NCI-H1048 (cell line): ENCODE data around the gene NT5C2.
"Not testable (repeated sequence)": the region's sequence is repeated elsewhere in the genome, so short reads cannot be mapped to it uniquely, and the experiment has no call there.

ENCODE experiments used
- DNase-seq: peaks from one replicate; lab custom pipeline; 2025; lab: John Stamatoyannopoulos, UW

NT5C2 gene

GRCh38 chr10:103163766-103164403 lies 29.2 kb downstream of the NT5C2 start:
- not testable (repeated sequence) for DNase-seq

DNA sequence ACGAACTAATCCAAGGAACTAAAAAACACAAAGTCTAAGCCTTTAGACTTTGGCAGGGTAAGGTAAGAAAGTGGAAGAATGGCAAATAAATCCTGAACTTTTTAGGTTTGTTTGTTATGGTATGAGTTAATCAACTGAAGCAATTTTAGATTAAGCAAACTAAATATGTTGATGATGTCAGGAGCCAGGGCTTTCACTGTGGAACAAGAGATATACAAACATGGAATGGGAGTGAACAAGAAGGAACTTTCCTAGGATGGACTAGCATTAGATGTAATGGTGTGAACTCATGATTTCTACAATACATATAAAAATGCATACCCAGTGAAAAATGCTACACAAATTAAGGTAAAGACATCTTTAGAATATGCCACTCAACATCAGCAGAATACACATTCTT lies 35.8 kb downstream of the NT5C2 start:
- no peak for DNase-seq

- no peak for DNase-seq
Measured at GRCh38 chr10:103155471-103156085, 37.5 kb downstream of the NT5C2 start.

DNA sequence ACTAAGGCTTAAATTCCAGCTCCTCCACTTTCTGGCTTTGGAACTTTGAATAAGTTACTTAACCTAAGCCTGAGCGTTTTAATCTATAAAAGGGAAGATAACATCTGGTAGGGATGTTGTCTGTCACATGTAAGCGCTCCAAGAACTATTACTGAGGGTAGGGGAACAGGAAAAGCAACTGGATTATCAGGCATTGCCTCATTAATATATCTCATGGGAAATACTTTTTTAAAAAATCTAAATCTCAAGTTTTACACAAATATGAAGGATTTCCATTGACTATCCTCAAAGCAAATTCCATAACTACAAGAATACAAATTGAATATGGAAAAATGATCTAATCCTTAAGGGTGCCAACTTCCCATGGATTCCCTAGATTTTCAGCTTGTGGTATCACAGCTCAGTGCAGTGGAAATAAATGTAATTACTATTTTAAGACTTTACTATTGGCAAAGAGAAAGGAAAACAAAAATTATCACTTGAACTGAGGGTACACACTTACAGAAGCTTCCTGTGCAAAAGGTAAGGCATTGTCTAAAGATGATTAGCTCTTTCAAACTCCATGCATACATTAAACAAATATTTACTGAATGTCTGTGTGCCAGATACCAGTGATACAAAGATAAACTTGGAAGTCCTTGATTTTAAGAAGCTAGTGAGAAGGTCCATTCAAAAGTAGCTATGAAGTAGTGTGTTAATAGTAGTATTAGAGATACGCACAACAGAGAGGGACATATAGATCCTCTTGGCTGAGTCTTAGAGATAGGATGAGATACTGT lies 38.4 kb downstream of the NT5C2 start:
- DNase-seq, result no peak

GRCh38 chr10:103153302-103154197 lies 39.5 kb downstream of the NT5C2 start:
- DNase-seq, result no peak

DNA sequence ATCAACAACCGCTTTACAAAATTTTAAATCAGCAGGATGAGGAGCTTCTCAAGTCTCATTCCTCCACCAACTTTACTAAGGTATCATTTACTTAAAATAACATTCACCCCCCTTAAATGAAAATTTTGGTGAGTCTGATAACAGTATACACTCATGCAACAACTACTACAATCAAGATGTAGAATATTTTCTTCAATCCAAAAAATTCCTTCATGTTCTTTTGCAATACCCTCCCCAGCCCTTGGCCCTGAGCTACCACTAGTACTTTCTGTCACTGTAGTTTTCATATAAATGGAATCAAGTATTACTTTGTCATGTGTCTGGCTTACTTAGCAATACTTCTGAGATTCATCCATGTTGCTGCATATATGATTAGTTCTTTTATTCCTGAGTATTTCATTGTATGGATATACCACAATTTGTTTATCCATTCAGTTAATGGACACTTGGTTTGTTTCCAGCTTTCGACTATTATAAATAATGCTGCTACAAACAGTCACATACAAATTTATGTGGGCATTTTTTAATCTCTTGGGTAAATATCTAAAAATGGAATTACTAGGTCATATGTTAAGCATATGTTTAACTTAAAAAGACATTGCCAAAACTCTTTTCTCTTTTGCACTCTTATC lies 43.0 kb downstream of the NT5C2 start:
- no peak for DNase-seq

GRCh38 chr10:103147645-103148044 lies 45.4 kb downstream of the NT5C2 start:
- no peak for DNase-seq

- DNase-seq, result no peak
Measured at GRCh38 chr10:103145860-103146466, 47.1 kb downstream of the NT5C2 start.

- no peak for DNase-seq
Measured at GRCh38 chr10:103145046-103145445, 48.0 kb downstream of the NT5C2 start.

DNA sequence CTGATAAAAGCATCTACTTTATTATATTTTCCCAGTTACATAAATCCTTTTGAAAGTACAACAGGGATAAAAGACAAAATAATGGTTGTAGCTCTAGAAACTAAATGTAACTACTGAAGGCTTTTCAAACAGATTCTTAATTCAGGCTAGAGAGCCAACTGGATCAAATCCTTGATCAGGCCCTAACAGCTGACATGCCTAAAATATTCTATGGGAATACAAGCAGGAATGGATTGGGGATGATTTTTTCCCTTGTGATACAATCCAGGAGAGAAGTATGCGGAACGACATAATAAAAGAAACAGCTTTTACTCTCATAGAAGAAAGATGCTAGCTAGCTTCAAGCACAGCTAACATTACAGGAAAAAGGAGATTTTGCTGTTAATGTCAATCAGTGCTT lies 49.0 kb downstream of the NT5C2 start:
- no peak for DNase-seq

- not testable (repeated sequence) for DNase-seq
Measured at GRCh38 chr10:103143641-103144040, 49.4 kb downstream of the NT5C2 start.

DNA sequence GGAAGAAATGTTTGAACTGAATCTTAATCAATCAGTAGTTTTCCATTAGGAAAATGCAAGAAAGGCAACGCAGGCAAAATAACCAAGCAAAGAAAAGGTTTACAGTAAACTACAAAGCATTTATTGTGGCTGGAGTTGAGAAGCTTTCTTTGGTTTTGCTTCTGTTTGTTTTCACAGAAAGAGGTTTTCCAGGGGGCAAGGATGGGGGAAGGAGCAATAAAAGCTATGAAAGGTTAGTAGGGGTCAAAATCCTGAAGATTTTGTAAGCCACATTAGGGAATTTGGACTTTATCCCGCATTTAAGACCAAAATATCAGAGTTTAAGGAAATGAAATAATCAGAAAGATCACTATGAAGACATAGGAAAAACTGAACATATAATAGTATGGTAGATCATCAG lies 51.1 kb downstream of the NT5C2 start:
- no peak for DNase-seq

DNA sequence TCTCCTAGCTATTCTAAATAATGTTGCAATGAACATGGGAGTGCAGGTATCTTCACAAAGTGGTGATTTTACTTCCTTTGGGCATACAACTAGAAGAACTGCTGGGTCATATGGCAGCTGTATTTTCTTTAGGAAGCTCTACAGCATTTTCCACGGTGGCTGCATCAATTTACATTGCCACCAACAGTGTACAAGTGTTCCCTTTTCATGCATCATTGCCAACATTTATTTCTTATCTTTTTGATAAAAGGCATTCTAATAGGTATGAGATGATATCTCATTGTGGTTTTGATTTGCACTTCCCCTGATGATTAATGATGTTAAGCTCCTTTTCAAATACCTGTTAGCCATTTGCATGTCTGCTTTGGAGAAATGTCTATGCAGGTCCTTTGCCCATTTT lies 52.6 kb downstream of the NT5C2 start:
- DNase-seq, result no peak

- DNase-seq, result no peak
Measured at GRCh38 chr10:103139803-103140202, 53.3 kb downstream of the NT5C2 start.

GRCh38 chr10:103135168-103135567 lies 57.9 kb downstream of the NT5C2 start:
- DNase-seq, result not testable (repeated sequence)

- no peak for DNase-seq
Measured at GRCh38 chr10:103130910-103131309, 62.2 kb downstream of the NT5C2 start.

- DNase-seq, result not testable (repeated sequence)
Measured at GRCh38 chr10:103130180-103130579, 62.9 kb downstream of the NT5C2 start.

GRCh38 chr10:103127241-103127640 lies 65.8 kb downstream of the NT5C2 start:
- no peak for DNase-seq

DNA sequence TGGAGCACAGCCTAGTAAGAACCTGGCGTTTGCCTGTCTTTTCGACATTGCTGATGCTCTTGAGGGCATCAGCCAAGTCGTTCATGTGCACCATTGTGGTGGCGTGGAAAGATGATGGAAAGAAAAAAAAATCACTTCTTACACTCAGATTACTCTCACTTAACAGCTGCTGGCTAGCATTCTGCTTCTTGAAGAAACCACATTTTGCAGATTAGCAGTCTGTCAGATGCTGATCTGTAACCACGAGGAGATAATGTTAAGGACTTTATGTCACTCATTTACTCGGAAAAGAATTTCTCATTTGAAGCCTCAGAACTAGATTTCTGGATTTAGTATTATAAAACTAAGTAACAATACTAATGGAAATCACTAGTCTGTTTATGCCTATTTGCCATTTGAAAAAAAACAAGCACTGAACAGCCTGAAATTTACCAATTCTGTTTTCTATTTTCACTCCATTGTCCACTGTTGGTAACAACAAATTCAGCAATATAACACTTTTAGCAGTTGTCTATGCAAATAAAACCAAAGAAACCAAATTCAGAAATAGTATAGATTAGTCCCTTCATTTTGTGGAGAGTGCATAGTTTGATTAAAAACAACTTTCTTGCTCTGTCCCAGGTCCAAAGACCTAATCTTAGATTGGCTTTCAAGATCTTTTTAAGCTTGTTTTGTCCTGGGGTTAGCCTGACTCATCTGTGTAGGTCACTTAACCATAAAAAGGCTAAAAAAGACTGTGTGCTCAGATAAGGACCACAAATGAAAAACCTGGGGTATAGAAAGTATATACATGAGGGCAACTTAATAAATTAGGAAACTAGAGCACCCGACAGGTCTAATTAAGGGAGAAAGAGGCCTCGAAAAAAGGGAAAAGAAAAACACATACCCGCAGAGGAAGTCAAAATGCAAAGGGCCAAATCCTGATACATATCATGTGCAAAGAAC lies 67.5 kb downstream of the NT5C2 start:
- DNase-seq, result no peak
